B cell (primary cell): ENCODE data around the gene MED23. TPM values are rescaled to one million over a fixed set of nuclear protein-coding genes. Genes with fewer than 3 reads are reported as not detected.

Source experiments
- ATAC-seq: fragments of 200-7000 bp; cut with Tn5 transposase; one replicate; pipeline ENCODE4 v1.10.0; 2021; ENCODE audit warnings: low read depth, mild to moderate bottlenecking, moderate number of reproducible peaks, moderate library complexity
- CTCF ChIA-PET: fragments of 350-600 bp; sonication (Branson Sonifier 250); formaldehyde crosslinking; loops from one replicate; lab custom pipeline; 2021; ENCODE audit warnings: antibody characterized with exemption, inconsistent platforms; lab: Charles Lee
- POLR2A ChIA-PET: fragments of 350-600 bp; sonication (Branson Sonifier 250); formaldehyde crosslinking; loops from one replicate; lab custom pipeline; 2021; ENCODE audit warnings: antibody characterized with exemption; lab: Charles Lee
- DNase-seq: peaks from one replicate; pipeline ENCODE4 v3.0.0; 2013
- H2AFZ ChIP-seq: 2 replicates; pipeline ENCODE4 v1.6.1; 2012; ENCODE audit warnings: mild to moderate bottlenecking, low read depth, low read length; ENCODE audit not compliant: insufficient read depth, poor library complexity, severe bottlenecking
- H3K27ac ChIP-seq, 2 donors: 1 replicate in 1 of 2; 2 replicates in 1 of 2; pipeline ENCODE4 v1.5.1; 2012 to 2013; ENCODE audit warnings: low read length in 2 of 2, mild to moderate bottlenecking in 2 of 2, moderate library complexity in 1 of 2
- H3K27me3 ChIP-seq, 4 experiments: fragments of 200-600 bp in 1 of 4; sonication (generic) in 1 of 4; replicated peaks in 1 of 4; 1 replicate in 2 of 4; 2 replicates in 2 of 4; pipeline versions ENCODE4 v1.6.1 to v1.7.0; 2013 to 2016; ENCODE audit warnings: low read length in 3 of 4, mild to moderate bottlenecking in 2 of 4, mixed read lengths in 1 of 4, moderate library complexity in 1 of 4; ENCODE audit not compliant: insufficient read depth in 4 of 4, control insufficient read depth in 3 of 4; ENCODE audit errors: control extremely low read depth in 1 of 4
- H3K36me3 ChIP-seq, 2 experiments: replicated peaks in 1 of 2; 1 replicate in 1 of 2; 2 replicates in 1 of 2; pipeline versions ENCODE4 v1.6.1 to v1.7.1; 2013; ENCODE audit warnings: low read length in 1 of 2; ENCODE audit not compliant: insufficient read depth in 2 of 2, control insufficient read depth in 1 of 2; ENCODE audit errors: control extremely low read depth in 1 of 2, extremely low read depth in 1 of 2
- H3K4me1 ChIP-seq, 2 donors: fragments of 200-600 bp in 1 of 2; sonication (generic) in 1 of 2; 1 replicate in 1 of 2; 2 replicates in 1 of 2; pipeline versions ENCODE4 v1.5.1 to v1.6.1; 2013 to 2017; ENCODE audit warnings: low read length in 2 of 2; ENCODE audit not compliant: control insufficient read depth in 2 of 2, insufficient read depth in 2 of 2
- H3K4me2 ChIP-seq: replicated peaks from 2 replicates; pipeline ENCODE3; 2012; ENCODE audit warnings: mild to moderate bottlenecking, low read depth, low read length; ENCODE audit not compliant: poor library complexity, severe bottlenecking
- H3K4me3 ChIP-seq, 5 experiments: fragments of 200-600 bp in 1 of 5; sonication (generic) in 1 of 5; 1 replicate in 3 of 5; 2 replicates in 2 of 5; pipeline versions ENCODE4 v1.5.1 to v1.7.0; 2011 to 2016; ENCODE audit warnings: low read length in 4 of 5, mild to moderate bottlenecking in 4 of 5, low read depth in 2 of 5, control low read depth in 1 of 5, moderate library complexity in 1 of 5; ENCODE audit not compliant: insufficient read depth in 1 of 5; ENCODE audit errors: control extremely low read depth in 1 of 5, extremely low read depth in 1 of 5
- H3K79me2 ChIP-seq: fragments of 200-600 bp; sonication (generic); one replicate; pipeline ENCODE4 v1.6.0; 2016; ENCODE audit warnings: low read length; ENCODE audit not compliant: control insufficient read depth, insufficient read depth
- H3K9ac ChIP-seq: fragments of 200-600 bp; sonication (generic); 2 replicates; pipeline ENCODE4 v1.6.1; 2017; ENCODE audit warnings: mild to moderate bottlenecking, low read length, moderate library complexity
- H3K9me3 ChIP-seq, 3 donors: one replicate each; pipeline versions ENCODE4 v1.6.1 to v1.7.1; 2013; ENCODE audit warnings: low read length in 2 of 3; ENCODE audit not compliant: control insufficient read depth in 2 of 3, insufficient read depth in 1 of 3; ENCODE audit errors: control extremely low read depth in 1 of 3
- H4K20me1 ChIP-seq: 2 replicates; pipeline ENCODE4 v1.6.0; 2012; ENCODE audit warnings: mild to moderate bottlenecking, low read length; ENCODE audit not compliant: insufficient read depth, control insufficient read depth, poor library complexity, severe bottlenecking
- H3K27ac Mint-ChIP-seq: one replicate; pipeline ENCODE4 v1.8.0; 2021; ENCODE audit warnings: mixed read lengths
- H3K27me3 Mint-ChIP-seq: one replicate; pipeline ENCODE4 v1.8.0; 2021; ENCODE audit warnings: mixed read lengths
- H3K4me1 Mint-ChIP-seq: one replicate; pipeline ENCODE4 v1.8.0; 2021; ENCODE audit warnings: mixed read lengths
- H3K4me3 Mint-ChIP-seq: one replicate; pipeline ENCODE4 v1.8.0; 2021; ENCODE audit warnings: mixed read lengths
- H3K9me3 Mint-ChIP-seq: one replicate; pipeline ENCODE4 v1.8.0; 2022; ENCODE audit warnings: mixed read lengths; ENCODE audit not compliant: insufficient read depth
- CTCF ChIP-seq: fragments of 200-600 bp; IDR thresholded peaks from one replicate; pipeline ENCODE4 v1.8.0; 2022; ENCODE audit warnings: antibody characterized with exemption, mild to moderate bottlenecking
- EZH2 ChIP-seq: IDR thresholded peaks from 2 replicates; pipeline ENCODE4 v1.6.1; 2012; ENCODE audit warnings: borderline replicate concordance, low read depth, mild to moderate bottlenecking, moderate library complexity, low read length; ENCODE audit not compliant: insufficient read depth, poor library complexity, severe bottlenecking
- intact Hi-C: fragments of 100-400 bp; cut with micrococcal nuclease; formaldehyde crosslinking; loops from one replicate; pipeline ENCODE4 v1.10.0; 2022
- polyA plus RNA-seq: library from polyadenylated mRNA; depleted of rRNA; stranded (reverse); fragments of >200 nt; gene quantifications from 2 replicates; pipeline ENCODE4 v1.2.3, GENCODE V29; 2012
- total RNA-seq, 2 donors: library from RNA; stranded (reverse); fragments of 120-200 nt in 1 of 2; gene quantifications; 1 replicate in 1 of 2; 2 replicates in 1 of 2; pipeline versions ENCODE4 v1.2.3 to v1.2.4, GENCODE V29; 2013 to 2022

The MED23 gene
- total and polyA plus RNA-seq, 2 donors (not counting 1 experiment from before 2014, with no cell fraction given): 22.7 to 57.1 TPM

- no peaks in the 10 kb centered on the region for H3K79me2 ChIP-seq
- H3K9ac ChIP-seq: no peak overlapping the region
- ChIA-PET CTCF (no interaction called here), POLR2A (no interaction called here)
- H3K27ac ChIP-seq: no peak overlapping the region
- peaks cover 0 to 5% of the 10 kb centered on the region in 2 donors for H3K4me1 ChIP-seq
- Mint-ChIP-seq H3K27ac (no peak overlapping the region), H3K4me1 (peaks cover 4% of the 10 kb centered on the region), H3K27me3 (peaks cover 9% of the 10 kb centered on the region), H3K9me3 (no peaks in the 10 kb centered on the region), H3K4me3 (no peak overlapping the region)
- intact Hi-C loops: no loop called here
- no peaks in the 10 kb centered on the region for H3K36me3 ChIP-seq
- TF ChIP-seq EZH2 (no peak), CTCF (no peak)
- no peak overlapping the region for H3K4me2 ChIP-seq
- peaks cover 0 to 5% (median 0%) of the 10 kb centered on the region in 4 experiments for H3K27me3 ChIP-seq
- no peaks in the 10 kb centered on the region for H3K9me3 ChIP-seq
- ATAC-seq (no peak), DNase-seq (no peak)
- no peak overlapping the region for H3K4me3 ChIP-seq
- H4K20me1 ChIP-seq: no peaks in the 10 kb centered on the region
- no peak overlapping the region for H2AFZ ChIP-seq
Observed at GRCh38 chr6:131651782-131652181, 23.7 kb upstream of the MED23 start.

GRCh38 chr6:131646249-131646670 lies 18.2 kb upstream of the MED23 start:
- ChIA-PET POLR2A (no interaction called here), CTCF (no interaction called here)
- Mint-ChIP-seq H3K4me1 (no peaks in the 10 kb centered on the region), H3K9me3 (no peaks in the 10 kb centered on the region), H3K4me3 (no peak overlapping the region), H3K27ac (no peak overlapping the region), H3K27me3 (peaks cover 9% of the 10 kb centered on the region)
- Histone ChIP-seq H3K36me3 (no peaks in the 10 kb centered on the region), H3K4me2 (no peak overlapping the region), H4K20me1 (no peaks in the 10 kb centered on the region), H3K9ac (no peak overlapping the region), H3K4me3 (no peak overlapping the region), H3K4me1 (no peaks in the 10 kb centered on the region), H3K27ac (no peak overlapping the region), H2AFZ (no peak overlapping the region), H3K9me3 (no peaks in the 10 kb centered on the region), H3K27me3 (peaks cover 0 to 5% (median 0%) of the 10 kb centered on the region in 4 experiments), H3K79me2 (no peaks in the 10 kb centered on the region)
- TF ChIP-seq CTCF (no peak), EZH2 (no peak)
- DNase-seq (no peak), ATAC-seq (no peak)
- intact Hi-C loops: no loop called here
